Liver (tissue), 9 donors: ENCODE data around the gene TRIM9. TPM values are rescaled to one million over a fixed set of nuclear protein-coding genes. Genes with fewer than 3 reads are reported as not detected.

Experiments used
- DNase-seq: peaks from one replicate; pipeline ENCODE4 v3.0.0-alpha.2; 2017; ENCODE audit warnings: low spot score
- H3K27ac ChIP-seq, 2 donors: one replicate each; pipeline ENCODE4 v1.7.0; 2013; ENCODE audit warnings: inconsistent platforms in 2 of 2, low read length in 2 of 2, control low read depth in 1 of 2, low read depth in 1 of 2, mild to moderate bottlenecking in 1 of 2
- H3K27me3 ChIP-seq, 4 donors: one replicate each; pipeline versions ENCODE4 v1.6.1 to v1.7.0; 2013; ENCODE audit warnings: low read length in 3 of 4, inconsistent platforms in 1 of 4, mild to moderate bottlenecking in 1 of 4, moderate library complexity in 1 of 4; ENCODE audit not compliant: control insufficient read depth in 4 of 4, insufficient read depth in 4 of 4
- H3K36me3 ChIP-seq, 4 donors: one replicate each; pipeline versions ENCODE4 v1.6.1 to v1.7.0; 2013; ENCODE audit warnings: low read length in 3 of 4, mild to moderate bottlenecking in 3 of 4, low read depth in 1 of 4, moderate library complexity in 1 of 4; ENCODE audit not compliant: control insufficient read depth in 4 of 4, insufficient read depth in 3 of 4
- H3K4me1 ChIP-seq, 4 donors: one replicate each; pipeline versions ENCODE4 v1.6.1 to v1.7.0; 2013; ENCODE audit warnings: low read length in 3 of 4, mild to moderate bottlenecking in 3 of 4, moderate library complexity in 1 of 4; ENCODE audit not compliant: control insufficient read depth in 4 of 4, insufficient read depth in 4 of 4
- H3K4me3 ChIP-seq, 3 donors: one replicate each; pipeline versions ENCODE4 v1.6.1 to v1.7.0; 2013; ENCODE audit warnings: low read length in 3 of 3, control low read depth in 1 of 3, low read depth in 1 of 3, mild to moderate bottlenecking in 1 of 3
- H3K9ac ChIP-seq, 2 donors: one replicate each; pipeline ENCODE4 v1.7.0; 2013; ENCODE audit warnings: low read length in 2 of 2, mild to moderate bottlenecking in 2 of 2, moderate library complexity in 2 of 2, control low read depth in 1 of 2, low read depth in 1 of 2
- H3K9me3 ChIP-seq, 4 donors: one replicate each; pipeline versions ENCODE4 v1.6.1 to v1.7.0; 2013; ENCODE audit warnings: low read length in 3 of 4; ENCODE audit not compliant: control insufficient read depth in 4 of 4
- FOXA2 ChIP-seq: IDR thresholded peaks from 2 replicates; pipeline ENCODE4 v1.6.1; 2016; ENCODE audit warnings: antibody characterized with exemption
- GABPA ChIP-seq, 2 donors: IDR thresholded peaks in 1 of 2; conservative IDR thresholded peaks in 1 of 2; 2 replicates each; pipeline ENCODE4 v1.6.1; 2016; ENCODE audit warnings: antibody characterized with exemption in 2 of 2, mild to moderate bottlenecking in 1 of 2, moderate library complexity in 1 of 2
- HNF4G ChIP-seq: IDR thresholded peaks from 2 replicates; pipeline ENCODE4 v1.6.1; 2016; ENCODE audit warnings: antibody characterized with exemption
- JUND ChIP-seq, 2 donors: IDR thresholded peaks; 2 replicates each; pipeline ENCODE4 v1.6.1; 2016; ENCODE audit warnings: antibody characterized with exemption in 2 of 2
- NR2F2 ChIP-seq: IDR thresholded peaks from 2 replicates; pipeline ENCODE4 v1.6.1; 2016; ENCODE audit warnings: antibody characterized with exemption
- RAD21 ChIP-seq, 2 donors: IDR thresholded peaks; 2 replicates each; pipeline ENCODE4 v1.6.1; 2016; ENCODE audit warnings: antibody characterized with exemption in 2 of 2, mild to moderate bottlenecking in 2 of 2
- RXRA ChIP-seq, 2 donors: IDR thresholded peaks; 2 replicates each; pipeline ENCODE4 v1.6.1; 2017 to 2018; ENCODE audit warnings: antibody characterized with exemption in 2 of 2, mild to moderate bottlenecking in 1 of 2
- TAF1 ChIP-seq: conservative IDR thresholded peaks from 2 replicates; pipeline ENCODE4 v1.6.1; 2016; ENCODE audit warnings: antibody characterized with exemption, mild to moderate bottlenecking
- YY1 ChIP-seq: IDR thresholded peaks from 2 replicates; pipeline ENCODE4 v1.6.1; 2016; ENCODE audit warnings: antibody characterized with exemption, mild to moderate bottlenecking
- WGBS: extraction: QIAGEN DNeasy Blood & Tissue Kit; methylation state at CpG from one replicate; pipeline ENCODE4 v1.1.7; 2013; 5-methylcytosine and 5-hydroxymethylcytosine counted together
- polyA plus RNA-seq, 2 donors: library from polyadenylated mRNA; stranded (reverse) in 1 of 2; unstranded in 1 of 2; fragments of 200-250 nt in 1 of 2; fragments of >200 nt in 1 of 2; fragmentation: Nextera tagmentation in 1 of 2; extraction: Ambion mirVana in 1 of 2; gene quantifications; one replicate each; pipeline versions ENCODE4 v1.2.1 to v1.2.3, GENCODE V29; 2013 to 2015
- total RNA-seq, 2 donors: library from RNA; depleted of rRNA; stranded (reverse); fragments of >200 nt; gene quantifications; one replicate each; pipeline ENCODE4 v1.2.3, GENCODE V29; 2014
- TF ChIP-seq, protein P1 (sequence below): fragments of 150-350 bp; IDR thresholded peaks from 2 replicates; pipeline ENCODE4 v1.5.1; 2017; ENCODE audit warnings: improper control_type of control experiment, low read depth, low read length; ENCODE audit not compliant: missing input control
- TF ChIP-seq, protein P2 (sequence below): IDR thresholded peaks from 2 replicates; pipeline ENCODE4 v1.6.1; 2016; ENCODE audit warnings: antibody characterized with exemption, mild to moderate bottlenecking
- TF ChIP-seq, protein P3 (sequence below): IDR thresholded peaks from 2 replicates; pipeline ENCODE4 v1.6.1; 2016; ENCODE audit warnings: antibody characterized with exemption
- TF ChIP-seq, protein P4 (sequence below): IDR thresholded peaks from 2 replicates; pipeline ENCODE4 v1.6.1; 2016; ENCODE audit warnings: antibody characterized with exemption
- TF ChIP-seq, protein P5 (sequence below): IDR thresholded peaks from 2 replicates; pipeline ENCODE4 v1.6.1; 2016; ENCODE audit warnings: antibody characterized with exemption
- donor health status: healthy.
- donor health status: healthy.
- donor health status: healthy.
- donor health status: healthy.
- donor health status: healthy.

The TRIM9 gene
- total and polyA plus RNA-seq, 4 donors, result 0.09 to 1.6 (median 0.18) TPM

DNA sequence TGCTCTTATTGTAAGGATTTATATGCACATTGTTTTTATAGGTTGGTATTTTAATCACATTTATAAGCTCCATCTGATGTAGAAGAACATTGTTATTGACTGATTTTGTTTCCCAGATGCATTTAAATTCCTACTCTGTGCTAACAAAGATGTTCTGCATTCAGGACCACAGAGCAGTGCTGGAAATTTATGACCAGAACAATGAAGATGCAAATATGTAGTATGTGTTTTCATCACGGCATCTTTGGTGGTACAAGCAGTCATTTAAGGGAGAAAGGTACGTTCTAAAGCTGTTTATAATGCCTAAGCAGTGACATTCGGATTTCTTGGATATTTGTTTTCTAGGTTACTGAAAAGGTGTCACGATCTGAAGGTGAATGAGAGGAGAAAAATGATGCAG is 66.5 kb downstream of the TRIM9 start (continued):
- TF ChIP-seq, protein P1, sequence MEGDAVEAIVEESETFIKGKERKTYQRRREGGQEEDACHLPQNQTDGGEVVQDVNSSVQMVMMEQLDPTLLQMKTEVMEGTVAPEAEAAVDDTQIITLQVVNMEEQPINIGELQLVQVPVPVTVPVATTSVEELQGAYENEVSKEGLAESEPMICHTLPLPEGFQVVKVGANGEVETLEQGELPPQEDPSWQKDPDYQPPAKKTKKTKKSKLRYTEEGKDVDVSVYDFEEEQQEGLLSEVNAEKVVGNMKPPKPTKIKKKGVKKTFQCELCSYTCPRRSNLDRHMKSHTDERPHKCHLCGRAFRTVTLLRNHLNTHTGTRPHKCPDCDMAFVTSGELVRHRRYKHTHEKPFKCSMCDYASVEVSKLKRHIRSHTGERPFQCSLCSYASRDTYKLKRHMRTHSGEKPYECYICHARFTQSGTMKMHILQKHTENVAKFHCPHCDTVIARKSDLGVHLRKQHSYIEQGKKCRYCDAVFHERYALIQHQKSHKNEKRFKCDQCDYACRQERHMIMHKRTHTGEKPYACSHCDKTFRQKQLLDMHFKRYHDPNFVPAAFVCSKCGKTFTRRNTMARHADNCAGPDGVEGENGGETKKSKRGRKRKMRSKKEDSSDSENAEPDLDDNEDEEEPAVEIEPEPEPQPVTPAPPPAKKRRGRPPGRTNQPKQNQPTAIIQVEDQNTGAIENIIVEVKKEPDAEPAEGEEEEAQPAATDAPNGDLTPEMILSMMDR, result no peak

DNA sequence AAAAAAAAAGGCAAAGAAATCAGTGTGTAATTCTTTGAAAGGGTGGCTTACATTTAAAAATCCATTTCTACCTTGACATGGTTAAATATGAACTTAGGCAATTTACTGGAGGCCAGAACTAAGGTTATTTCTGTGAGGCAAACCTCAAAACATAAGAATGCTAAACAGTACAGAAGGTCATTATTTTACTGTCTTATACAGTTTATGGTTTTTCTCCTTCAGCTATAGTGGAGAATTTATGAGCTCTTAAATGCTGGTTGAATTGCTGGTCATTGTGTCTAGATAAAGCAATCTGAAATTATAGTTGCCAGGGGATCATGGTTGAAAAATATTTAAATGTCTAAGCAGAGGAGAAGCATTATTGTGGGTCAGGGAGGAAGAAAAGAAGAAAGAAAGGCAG is 70.5 kb downstream of the TRIM9 start:
- H3K4me3 ChIP-seq, result no peak overlapping the region
- H3K9ac ChIP-seq, result no peak overlapping the region
- no peaks in the 10 kb centered on the region for H3K4me1 ChIP-seq
- H3K27ac ChIP-seq, result no peak overlapping the region
- H3K27me3 ChIP-seq, result peaks cover 0 to 4% (median 0%) of the 10 kb centered on the region in 4 donors
- no peak for TF ChIP-seq YY1
- no peak for TF ChIP-seq RAD21 (IDR thresholded peaks at IDR 0.05)
- no peaks in the 10 kb centered on the region for H3K36me3 ChIP-seq
- H3K9me3 ChIP-seq, result no peaks in the 10 kb centered on the region
- no peak for DNase-seq

DNA sequence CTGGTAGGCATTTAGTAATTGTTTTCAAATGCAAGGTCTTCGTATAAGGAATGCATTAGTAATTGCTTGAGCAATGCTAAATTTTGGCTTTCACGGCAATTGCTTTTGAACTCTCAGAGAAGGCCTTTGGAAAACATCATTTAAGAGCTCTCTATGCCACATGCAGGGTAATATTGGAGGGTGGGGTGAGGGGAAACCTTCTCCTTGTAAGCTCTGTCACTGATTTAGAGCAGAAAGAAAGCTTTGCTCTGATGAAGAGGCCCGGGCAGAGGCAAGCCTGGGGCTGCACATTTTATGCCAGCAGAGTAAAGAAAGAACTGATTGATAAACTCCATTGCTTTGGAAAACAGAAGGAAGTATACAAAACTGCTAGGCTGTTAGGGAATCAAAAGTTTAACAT is 70.9 kb downstream of the TRIM9 start:
- Histone ChIP-seq H3K9me3 (no peaks in the 10 kb centered on the region), H3K9ac (no peak overlapping the region), H3K4me3 (no peak overlapping the region), H3K27ac (no peak overlapping the region), H3K27me3 (peaks cover 0 to 4% (median 0%) of the 10 kb centered on the region in 4 donors), H3K4me1 (no peaks in the 10 kb centered on the region), H3K36me3 (no peaks in the 10 kb centered on the region)
- TF ChIP-seq FOXA2 (no peak), NR2F2 (no peak), GABPA (IDR thresholded peaks at IDR 0.05 in 1 of 2, conservative IDR thresholded peaks at IDR 0.05 in 1 of 2) (no peak), JUND (IDR thresholded peaks at IDR 0.05) (no peak), TAF1 (no peak), YY1 (no peak), HNF4G (no peak), RXRA (IDR thresholded peaks at IDR 0.05) (no peak), RAD21 (IDR thresholded peaks at IDR 0.05) (no peak)
- TF ChIP-seq, protein P1, result no peak
- TF ChIP-seq, protein P2, sequence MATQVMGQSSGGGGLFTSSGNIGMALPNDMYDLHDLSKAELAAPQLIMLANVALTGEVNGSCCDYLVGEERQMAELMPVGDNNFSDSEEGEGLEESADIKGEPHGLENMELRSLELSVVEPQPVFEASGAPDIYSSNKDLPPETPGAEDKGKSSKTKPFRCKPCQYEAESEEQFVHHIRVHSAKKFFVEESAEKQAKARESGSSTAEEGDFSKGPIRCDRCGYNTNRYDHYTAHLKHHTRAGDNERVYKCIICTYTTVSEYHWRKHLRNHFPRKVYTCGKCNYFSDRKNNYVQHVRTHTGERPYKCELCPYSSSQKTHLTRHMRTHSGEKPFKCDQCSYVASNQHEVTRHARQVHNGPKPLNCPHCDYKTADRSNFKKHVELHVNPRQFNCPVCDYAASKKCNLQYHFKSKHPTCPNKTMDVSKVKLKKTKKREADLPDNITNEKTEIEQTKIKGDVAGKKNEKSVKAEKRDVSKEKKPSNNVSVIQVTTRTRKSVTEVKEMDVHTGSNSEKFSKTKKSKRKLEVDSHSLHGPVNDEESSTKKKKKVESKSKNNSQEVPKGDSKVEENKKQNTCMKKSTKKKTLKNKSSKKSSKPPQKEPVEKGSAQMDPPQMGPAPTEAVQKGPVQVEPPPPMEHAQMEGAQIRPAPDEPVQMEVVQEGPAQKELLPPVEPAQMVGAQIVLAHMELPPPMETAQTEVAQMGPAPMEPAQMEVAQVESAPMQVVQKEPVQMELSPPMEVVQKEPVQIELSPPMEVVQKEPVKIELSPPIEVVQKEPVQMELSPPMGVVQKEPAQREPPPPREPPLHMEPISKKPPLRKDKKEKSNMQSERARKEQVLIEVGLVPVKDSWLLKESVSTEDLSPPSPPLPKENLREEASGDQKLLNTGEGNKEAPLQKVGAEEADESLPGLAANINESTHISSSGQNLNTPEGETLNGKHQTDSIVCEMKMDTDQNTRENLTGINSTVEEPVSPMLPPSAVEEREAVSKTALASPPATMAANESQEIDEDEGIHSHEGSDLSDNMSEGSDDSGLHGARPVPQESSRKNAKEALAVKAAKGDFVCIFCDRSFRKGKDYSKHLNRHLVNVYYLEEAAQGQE, result no peak
- TF ChIP-seq, protein P3, sequence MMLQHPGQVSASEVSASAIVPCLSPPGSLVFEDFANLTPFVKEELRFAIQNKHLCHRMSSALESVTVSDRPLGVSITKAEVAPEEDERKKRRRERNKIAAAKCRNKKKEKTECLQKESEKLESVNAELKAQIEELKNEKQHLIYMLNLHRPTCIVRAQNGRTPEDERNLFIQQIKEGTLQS, result no peak
- TF ChIP-seq, protein P4, sequence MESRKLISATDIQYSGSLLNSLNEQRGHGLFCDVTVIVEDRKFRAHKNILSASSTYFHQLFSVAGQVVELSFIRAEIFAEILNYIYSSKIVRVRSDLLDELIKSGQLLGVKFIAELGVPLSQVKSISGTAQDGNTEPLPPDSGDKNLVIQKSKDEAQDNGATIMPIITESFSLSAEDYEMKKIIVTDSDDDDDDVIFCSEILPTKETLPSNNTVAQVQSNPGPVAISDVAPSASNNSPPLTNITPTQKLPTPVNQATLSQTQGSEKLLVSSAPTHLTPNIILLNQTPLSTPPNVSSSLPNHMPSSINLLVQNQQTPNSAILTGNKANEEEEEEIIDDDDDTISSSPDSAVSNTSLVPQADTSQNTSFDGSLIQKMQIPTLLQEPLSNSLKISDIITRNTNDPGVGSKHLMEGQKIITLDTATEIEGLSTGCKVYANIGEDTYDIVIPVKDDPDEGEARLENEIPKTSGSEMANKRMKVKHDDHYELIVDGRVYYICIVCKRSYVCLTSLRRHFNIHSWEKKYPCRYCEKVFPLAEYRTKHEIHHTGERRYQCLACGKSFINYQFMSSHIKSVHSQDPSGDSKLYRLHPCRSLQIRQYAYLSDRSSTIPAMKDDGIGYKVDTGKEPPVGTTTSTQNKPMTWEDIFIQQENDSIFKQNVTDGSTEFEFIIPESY, result no peak
- TF ChIP-seq, protein P5, sequence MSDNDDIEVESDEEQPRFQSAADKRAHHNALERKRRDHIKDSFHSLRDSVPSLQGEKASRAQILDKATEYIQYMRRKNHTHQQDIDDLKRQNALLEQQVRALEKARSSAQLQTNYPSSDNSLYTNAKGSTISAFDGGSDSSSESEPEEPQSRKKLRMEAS, result no peak
- WGBS, result 79% methylated on average over 3 of the region's 3 CpGs
- no peak for DNase-seq
